Activated CD4-positive, alpha-beta memory T cell treated with anti-CD3 and anti-CD28 coated beads, Interleukin-2, amount 10 ng/mL, durations not matched to agents 7 days and 5 days (primary cell): ENCODE data around the gene CYLC2. TPM values are rescaled to one million over a fixed set of nuclear protein-coding genes. Genes with fewer than 3 reads are reported as not detected.

Experiments used
- CTCF ChIA-PET: fragments of 350-600 bp; sonication (Branson Sonifier 250); formaldehyde crosslinking; loops from one replicate; lab custom pipeline; 2021; ENCODE audit warnings: antibody characterized with exemption, inconsistent platforms; lab: Charles Lee
- POLR2A ChIA-PET: fragments of 350-600 bp; sonication (Branson Sonifier 250); formaldehyde crosslinking; loops from one replicate; lab custom pipeline; 2021; ENCODE audit warnings: antibody characterized with exemption; lab: Charles Lee
- DNase-seq: peaks from one replicate; pipeline ENCODE4 v3.0.0-alpha.2; 2020
- H3K27ac Mint-ChIP-seq: one replicate; pipeline ENCODE4 v1.8.0; 2021; ENCODE audit warnings: mild to moderate bottlenecking, mixed read lengths
- H3K27me3 Mint-ChIP-seq: one replicate; pipeline ENCODE4 v1.8.0; 2021; ENCODE audit warnings: mixed read lengths
- H3K36me3 Mint-ChIP-seq: one replicate; pipeline ENCODE4 v1.8.0; 2021; ENCODE audit warnings: low read depth, mixed read lengths
- H3K4me1 Mint-ChIP-seq: one replicate; pipeline ENCODE4 v1.8.0; 2021; ENCODE audit warnings: mixed read lengths
- H3K4me3 Mint-ChIP-seq: one replicate; pipeline ENCODE4 v1.8.0; 2021; ENCODE audit warnings: mild to moderate bottlenecking, mixed read lengths
- H3K9me3 Mint-ChIP-seq: one replicate; pipeline ENCODE4 v1.8.0; 2021; ENCODE audit warnings: mixed read lengths
- total RNA-seq, 2 experiments: library from RNA; stranded (reverse); gene quantifications; one replicate each; pipeline ENCODE4 v1.2.3, GENCODE V29; 2021

The CYLC2 gene
- not detected for total RNA-seq

DNA sequence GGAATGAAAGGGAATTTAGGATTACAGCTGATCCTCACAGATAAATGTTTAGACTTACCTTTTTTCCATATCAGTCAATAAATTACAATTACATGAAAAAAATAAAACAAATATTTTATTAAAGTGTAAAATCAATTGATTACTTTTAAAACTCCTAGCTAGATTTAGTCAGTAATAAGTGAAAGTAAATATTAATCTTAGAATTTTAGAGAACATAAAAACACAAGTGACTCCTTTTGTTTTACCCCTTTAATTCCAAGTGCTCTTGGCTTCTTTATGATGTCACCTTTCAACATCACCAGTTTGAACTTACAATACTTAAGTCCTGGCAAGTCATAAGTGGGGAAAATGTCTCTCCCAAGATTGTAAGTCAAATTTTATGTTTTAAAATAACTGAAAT lies at the start of gene CYLC2:
Gene CYLC2, plus strand, starts transcription at position 301 of the 400 bp plus-strand sequence. Its CDS starts 48 bp downstream, at position 349.
- H3K27ac Mint-ChIP-seq, result no peak within 1 kb of the TSS
- H3K4me3 Mint-ChIP-seq, result no peak within 1 kb of the TSS
- H3K4me1 Mint-ChIP-seq, result no peaks in the 10 kb centered on the region
- no peak for DNase-seq
- no peaks in the 10 kb centered on the region for H3K27me3 Mint-ChIP-seq
- H3K9me3 Mint-ChIP-seq, result no peaks in the 10 kb centered on the region
- ChIA-PET POLR2A (no interaction called here), CTCF (no interaction called here)
- H3K36me3 Mint-ChIP-seq, result no peaks in the 10 kb centered on the region

- Mint-ChIP-seq H3K4me3 (no peak overlapping the region), H3K36me3 (no peaks in the 10 kb centered on the region), H3K27me3 (no peaks in the 10 kb centered on the region), H3K9me3 (peaks cover 6% of the 10 kb centered on the region), H3K4me1 (no peaks in the 10 kb centered on the region), H3K27ac (no peak overlapping the region)
- no peak for DNase-seq
- CTCF ChIA-PET, result no interaction called here
- POLR2A ChIA-PET, result no interaction called here
These were observed 44.8 kb upstream of the CYLC2 start for GRCh38 chr9:102950346-102950745.

DNA sequence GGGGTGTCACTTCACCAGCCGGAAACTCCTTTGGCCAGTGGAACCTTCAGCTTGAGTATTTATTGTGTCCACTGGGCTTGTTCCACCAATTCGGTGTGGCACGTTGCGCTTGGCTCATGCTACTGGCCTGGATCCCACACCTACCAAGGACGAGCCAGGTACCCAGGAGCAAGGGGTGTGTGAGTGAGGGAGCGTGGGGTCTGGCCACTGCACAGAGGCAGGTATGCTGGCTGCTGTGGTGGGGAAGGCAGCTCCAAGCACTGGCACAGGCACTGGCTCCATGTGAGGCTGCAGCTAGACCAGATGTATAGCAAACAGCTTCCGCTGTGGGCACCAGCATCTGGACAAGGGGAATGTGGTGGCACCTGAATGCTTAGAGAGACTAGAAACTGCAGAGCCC lies 28.1 kb upstream of the CYLC2 start:
- Mint-ChIP-seq H3K4me1 (no peaks in the 10 kb centered on the region), H3K27ac (no peak overlapping the region), H3K27me3 (no peaks in the 10 kb centered on the region), H3K9me3 (peaks cover 10% of the 10 kb centered on the region), H3K36me3 (no peaks in the 10 kb centered on the region), H3K4me3 (no peak overlapping the region)
- no peak for DNase-seq
- ChIA-PET CTCF (no interaction called here), POLR2A (no interaction called here)

- ChIA-PET CTCF (no interaction called here), POLR2A (no interaction called here)
These were observed 27.2 kb upstream of the CYLC2 start for GRCh38 chr9:102967979-102968378.

GRCh38 chr9:102972780-102973179 lies 22.4 kb upstream of the CYLC2 start:
- ChIA-PET CTCF (no interaction called here), POLR2A (no interaction called here)
- Mint-ChIP-seq H3K4me3 (no peak overlapping the region), H3K36me3 (no peaks in the 10 kb centered on the region), H3K27ac (no peak overlapping the region), H3K27me3 (no peaks in the 10 kb centered on the region), H3K4me1 (no peaks in the 10 kb centered on the region), H3K9me3 (peaks cover 14% of the 10 kb centered on the region)
- no peak for DNase-seq

More at GRCh38 chr9:102967979-102968378, 27.2 kb upstream of the CYLC2 start:
- no peak for DNase-seq
- Mint-ChIP-seq H3K27me3 (no peaks in the 10 kb centered on the region), H3K36me3 (no peaks in the 10 kb centered on the region), H3K9me3 (peaks cover 10% of the 10 kb centered on the region), H3K27ac (no peak overlapping the region), H3K4me3 (no peak overlapping the region), H3K4me1 (no peaks in the 10 kb centered on the region)

GRCh38 chr9:102974530-102974929 lies 20.6 kb upstream of the CYLC2 start:
- ChIA-PET CTCF (no interaction called here), POLR2A (no interaction called here)
- Mint-ChIP-seq H3K4me1 (no peaks in the 10 kb centered on the region), H3K36me3 (no peaks in the 10 kb centered on the region), H3K4me3 (no peak overlapping the region), H3K9me3 (peaks cover 11% of the 10 kb centered on the region), H3K27ac (no peak overlapping the region), H3K27me3 (no peaks in the 10 kb centered on the region)
- no peak for DNase-seq

DNA sequence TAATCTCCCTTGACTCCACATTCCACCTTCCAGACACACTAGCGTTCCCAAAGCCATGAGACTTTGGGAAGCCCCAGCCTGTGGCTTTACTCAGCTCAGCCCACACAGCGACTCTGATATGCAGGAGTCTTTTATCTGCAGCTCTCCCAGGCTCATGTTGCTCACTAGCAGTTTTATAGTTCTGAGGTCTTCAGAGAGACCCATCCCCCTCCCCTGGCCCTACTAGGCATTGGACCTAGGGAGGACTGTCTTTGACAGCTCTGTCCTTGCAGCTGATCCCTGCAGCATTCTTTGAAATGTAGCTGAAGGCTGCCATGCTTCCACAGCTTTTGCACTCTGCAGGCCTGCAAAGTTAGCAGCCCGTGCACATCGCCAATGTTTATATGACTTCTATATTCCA lies 19.9 kb upstream of the CYLC2 start:
- POLR2A ChIA-PET, result no interaction called here
- no peak for DNase-seq
- Mint-ChIP-seq H3K27me3 (no peaks in the 10 kb centered on the region), H3K4me1 (no peaks in the 10 kb centered on the region), H3K4me3 (no peak overlapping the region), H3K27ac (no peak overlapping the region), H3K9me3 (peaks cover 11% of the 10 kb centered on the region), H3K36me3 (no peaks in the 10 kb centered on the region)
- CTCF ChIA-PET, result no interaction called here

DNA sequence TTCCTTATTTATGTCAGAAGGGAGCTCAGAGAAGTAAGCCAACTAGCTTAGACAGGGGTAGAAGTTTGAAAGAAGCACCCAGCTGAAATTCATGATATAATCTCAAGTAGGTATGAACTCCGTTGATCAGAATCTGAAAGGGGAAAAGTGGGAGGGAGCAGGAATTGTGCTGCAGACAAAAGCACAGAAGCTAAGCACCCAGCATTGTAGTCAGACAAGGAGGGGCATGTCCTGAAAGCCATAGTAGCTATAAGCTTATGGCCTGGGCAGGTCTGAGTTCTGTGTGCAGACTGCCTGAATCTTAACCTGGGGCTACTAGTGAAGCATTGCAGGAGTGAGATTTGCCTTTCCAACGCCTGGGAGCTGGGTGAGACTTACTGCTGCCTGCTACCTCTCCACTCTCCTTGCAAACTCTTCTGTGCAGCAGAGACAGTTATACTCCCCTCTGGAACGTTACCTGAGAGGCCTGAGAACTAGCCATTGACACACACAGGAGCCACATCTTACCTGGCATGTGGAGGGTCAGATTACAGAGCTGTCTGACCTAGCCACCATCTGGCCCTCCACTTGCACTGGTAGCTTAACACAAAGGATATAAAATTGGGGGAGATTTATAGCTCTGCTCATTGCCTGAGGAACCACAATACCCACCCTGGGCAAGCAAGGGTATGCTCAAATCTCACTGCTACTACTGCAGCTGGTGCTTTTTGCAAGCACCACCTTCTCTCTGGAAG lies 9.8 kb upstream of the CYLC2 start:
- no peak overlapping the region for H3K27ac Mint-ChIP-seq
- POLR2A ChIA-PET, result no interaction called here
- no peak overlapping the region for H3K4me3 Mint-ChIP-seq
- H3K27me3 Mint-ChIP-seq, result no peaks in the 10 kb centered on the region
- CTCF ChIA-PET, result no interaction called here
- no peaks in the 10 kb centered on the region for H3K36me3 Mint-ChIP-seq
- peaks cover 5% of the 10 kb centered on the region for H3K9me3 Mint-ChIP-seq
- H3K4me1 Mint-ChIP-seq, result no peaks in the 10 kb centered on the region
- no peak for DNase-seq

GRCh38 chr9:102986425-102986824 lies 8.7 kb upstream of the CYLC2 start:
- Mint-ChIP-seq H3K27me3 (no peaks in the 10 kb centered on the region), H3K27ac (no peak overlapping the region), H3K4me1 (no peaks in the 10 kb centered on the region), H3K9me3 (peaks cover 5% of the 10 kb centered on the region), H3K36me3 (no peaks in the 10 kb centered on the region), H3K4me3 (no peak overlapping the region)
- ChIA-PET POLR2A (no interaction called here), CTCF (no interaction called here)
- DNase-seq, result no peak

DNA sequence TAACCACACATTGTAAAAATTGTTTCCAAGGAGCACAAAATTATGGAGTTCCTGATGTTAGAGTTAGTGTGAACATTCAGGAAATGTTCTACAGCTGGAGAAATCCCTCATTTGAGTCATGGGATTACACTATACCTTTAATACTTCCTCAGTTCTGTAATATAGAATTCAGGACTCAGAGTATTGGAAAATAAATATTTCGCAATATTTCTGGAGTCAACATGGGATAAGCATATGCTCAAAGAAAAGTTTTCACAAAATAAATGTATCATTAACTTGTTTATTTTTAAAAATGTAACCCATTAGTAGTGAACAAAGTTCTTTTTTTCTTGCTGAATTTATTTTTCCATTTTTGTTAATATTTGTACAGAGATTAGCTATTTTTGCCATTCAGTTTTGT lies 8.6 kb downstream of the CYLC2 start:
- no peaks in the 10 kb centered on the region for H3K27me3 Mint-ChIP-seq
- ChIA-PET CTCF (no interaction called here), POLR2A (no interaction called here)
- no peaks in the 10 kb centered on the region for H3K36me3 Mint-ChIP-seq
- peaks cover 9% of the 10 kb centered on the region for H3K9me3 Mint-ChIP-seq
- no peaks in the 10 kb centered on the region for H3K4me1 Mint-ChIP-seq
- no peak overlapping the region for H3K4me3 Mint-ChIP-seq
- no peak for DNase-seq
- no peak overlapping the region for H3K27ac Mint-ChIP-seq

DNA sequence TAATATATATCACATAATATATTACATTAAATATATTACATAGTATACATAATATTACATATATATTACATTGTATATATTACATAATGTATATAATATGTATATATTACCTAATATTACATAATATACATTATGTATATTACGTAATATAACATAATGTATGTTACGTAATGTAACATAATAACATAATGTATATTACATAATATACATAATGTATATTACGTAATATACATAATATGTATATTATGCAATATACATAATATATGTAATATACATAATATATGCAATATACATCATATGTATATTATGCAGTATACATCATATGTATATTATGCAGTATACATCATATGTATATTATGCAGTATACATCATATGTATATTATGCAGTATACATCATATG lies 19.1 kb downstream of the CYLC2 start:
- Mint-ChIP-seq H3K4me3 (no peak overlapping the region), H3K36me3 (no peaks in the 10 kb centered on the region), H3K27ac (no peak overlapping the region), H3K4me1 (no peaks in the 10 kb centered on the region), H3K27me3 (no peaks in the 10 kb centered on the region), H3K9me3 (no peaks in the 10 kb centered on the region)
- ChIA-PET POLR2A (no interaction called here), CTCF (no interaction called here)
- DNase-seq, result no peak

DNA sequence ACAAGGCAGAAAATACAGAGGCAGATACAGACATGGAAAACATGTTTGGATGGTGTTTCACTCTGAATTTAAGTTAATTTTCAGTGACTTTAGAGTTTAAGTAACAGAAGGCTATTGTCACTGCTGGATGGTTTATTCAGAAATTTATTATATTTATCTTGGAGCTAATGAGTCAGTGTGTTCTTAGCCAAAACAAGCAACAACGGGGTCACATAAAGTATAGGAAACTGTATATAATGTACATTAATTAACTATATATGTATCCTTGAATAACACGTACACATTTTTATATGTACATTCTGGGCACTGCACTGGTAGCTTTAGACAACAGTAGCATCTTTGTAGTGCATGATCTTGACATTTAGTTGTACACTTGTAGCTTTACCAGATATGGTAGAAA lies 30.7 kb downstream of the CYLC2 start:
- no peak for DNase-seq
- H3K27me3 Mint-ChIP-seq, result no peaks in the 10 kb centered on the region
- ChIA-PET POLR2A (no interaction called here), CTCF (no interaction called here)
- no peaks in the 10 kb centered on the region for H3K36me3 Mint-ChIP-seq
- H3K27ac Mint-ChIP-seq, result no peak overlapping the region
- H3K9me3 Mint-ChIP-seq, result no peaks in the 10 kb centered on the region
- H3K4me1 Mint-ChIP-seq, result no peaks in the 10 kb centered on the region
- H3K4me3 Mint-ChIP-seq, result no peak overlapping the region

DNA sequence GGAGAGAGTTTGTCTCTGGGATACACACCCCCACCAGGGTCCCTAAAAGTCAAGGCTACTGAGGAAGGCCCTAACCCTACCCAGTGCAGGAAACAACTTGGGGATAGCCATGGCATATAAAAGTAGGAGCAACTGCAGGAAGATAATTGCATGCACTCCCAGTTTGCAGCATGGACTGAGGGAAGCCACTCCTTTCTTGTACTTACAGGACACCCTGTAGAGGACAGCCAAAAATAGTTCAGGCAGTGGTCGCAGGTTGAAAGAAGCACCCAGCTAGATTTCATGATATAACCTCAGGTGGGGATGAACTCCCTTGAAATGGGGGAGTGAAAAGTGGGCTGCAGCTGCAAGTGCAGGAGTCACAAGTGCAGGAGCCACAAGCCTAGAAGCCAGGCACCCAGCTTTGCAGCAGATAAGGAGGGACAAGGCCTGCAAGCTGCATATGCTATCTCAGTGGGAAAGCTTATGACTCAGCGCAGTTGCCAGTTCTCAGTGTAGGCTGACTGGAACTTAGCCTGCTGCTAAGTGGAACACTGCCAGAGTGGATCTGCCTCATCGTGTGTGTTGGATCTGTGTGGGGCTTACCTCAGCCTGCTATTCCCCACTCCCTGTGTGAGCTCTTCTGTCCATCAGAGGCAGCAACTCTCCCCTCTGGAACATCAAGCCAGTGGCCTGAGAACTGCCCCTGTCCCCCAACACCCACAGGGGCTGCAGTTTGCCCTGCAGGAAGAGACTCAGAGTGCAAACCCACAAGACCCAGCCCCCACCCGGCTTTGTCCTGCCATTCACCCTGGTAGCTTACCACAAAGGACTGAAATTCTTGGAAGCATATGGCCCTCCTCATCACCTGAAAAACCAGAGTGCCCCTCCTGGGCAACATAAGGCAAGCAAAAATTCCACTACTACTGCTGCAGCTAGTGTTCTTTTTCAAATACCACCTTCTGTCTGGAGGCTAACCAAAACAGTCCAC lies 42.7 kb downstream of the CYLC2 start:
- Mint-ChIP-seq H3K27ac (no peak overlapping the region), H3K9me3 (peaks cover 13% of the 10 kb centered on the region), H3K4me3 (no peak overlapping the region), H3K36me3 (no peaks in the 10 kb centered on the region), H3K4me1 (no peaks in the 10 kb centered on the region), H3K27me3 (no peaks in the 10 kb centered on the region)
- DNase-seq, result no peak
- POLR2A ChIA-PET, result no interaction called here
- CTCF ChIA-PET, result no interaction called here
